Esophagus (tissue), 2 donors: ENCODE results near the gene CCRL2. TPM values are rescaled to one million over a fixed set of nuclear protein-coding genes. Genes with fewer than 3 reads are reported as not detected.

Experiments used
- H3K27ac ChIP-seq, 2 donors: one replicate each; pipeline ENCODE4 v1.5.1; 2013; ENCODE audit warnings: low read depth in 2 of 2, mild to moderate bottlenecking in 2 of 2, inconsistent platforms in 1 of 2, low read length in 1 of 2, moderate library complexity in 1 of 2
- H3K27me3 ChIP-seq, 2 donors: one replicate each; pipeline ENCODE4 v1.6.1; 2013; ENCODE audit warnings: low read length in 2 of 2, control low read depth in 1 of 2, mild to moderate bottlenecking in 1 of 2; ENCODE audit not compliant: insufficient read depth in 2 of 2, control insufficient read depth in 1 of 2
- H3K36me3 ChIP-seq, 2 donors: one replicate each; pipeline ENCODE4 v1.6.1; 2013; ENCODE audit warnings: low read length in 1 of 2; ENCODE audit not compliant: control insufficient read depth in 2 of 2, insufficient read depth in 2 of 2
- H3K4me1 ChIP-seq, 2 donors: one replicate each; pipeline ENCODE4 v1.6.1; 2013; ENCODE audit warnings: low read length in 1 of 2; ENCODE audit not compliant: control insufficient read depth in 2 of 2, insufficient read depth in 2 of 2
- H3K4me3 ChIP-seq, 2 donors: one replicate each; pipeline ENCODE4 v1.5.1; 2013; ENCODE audit warnings: low read length in 2 of 2, mild to moderate bottlenecking in 2 of 2, low read depth in 1 of 2, moderate library complexity in 1 of 2
- H3K9me3 ChIP-seq, 2 donors: one replicate each; pipeline ENCODE4 v1.6.1; 2013; ENCODE audit warnings: mild to moderate bottlenecking in 2 of 2, low read depth in 1 of 2, low read length in 1 of 2, moderate library complexity in 1 of 2; ENCODE audit not compliant: control insufficient read depth in 2 of 2, insufficient read depth in 1 of 2
- WGBS, 2 donors: extraction: QIAGEN DNeasy Blood & Tissue Kit; methylation state at CpG; one replicate each; pipeline ENCODE4 v1.1.7; 2013; 5-methylcytosine and 5-hydroxymethylcytosine counted together
- polyA plus RNA-seq, 2 donors: library from polyadenylated mRNA; stranded (reverse); fragments of 200-250 nt; gene quantifications; one replicate each; pipeline ENCODE4 v1.2.3, GENCODE V29; 2013
- donor health status: healthy with polysubstance abuse.
- donor health status: Bipolar disorder and iron deficiency.

Gene CCRL2
- polyA plus RNA-seq, 2 donors: 0.28 to 0.29 TPM

DNA sequence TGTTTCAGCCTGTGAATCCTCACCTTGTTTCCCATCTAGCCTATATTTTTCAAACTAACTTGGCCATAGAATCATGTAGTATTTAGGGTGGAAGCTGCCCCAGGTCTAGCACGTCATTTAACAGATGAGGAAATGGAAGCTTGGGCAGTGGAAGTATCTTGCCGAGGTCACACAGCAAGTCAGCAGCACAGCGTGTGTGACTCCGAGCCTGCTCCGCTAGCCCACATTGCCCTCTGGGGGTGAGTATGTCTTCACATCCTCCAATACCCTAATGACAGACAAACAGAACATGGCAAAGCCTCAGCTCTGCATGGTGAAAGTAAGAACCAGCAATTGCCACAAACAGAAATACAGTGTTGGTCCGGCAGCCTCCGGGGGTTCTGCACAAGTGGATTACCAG is 38.5 kb upstream of the CCRL2 start:
- WGBS, 2 donors: 68 to 73% methylated on average over 7 of the region's 7 CpGs
- Histone ChIP-seq H3K36me3 (no peaks in the 10 kb centered on the region), H3K27ac (no peak overlapping the region), H3K27me3 (peaks cover 0 to 1% of the 10 kb centered on the region in 2 donors), H3K4me1 (peaks cover 0 to 2% of the 10 kb centered on the region in 2 donors), H3K4me3 (no peak overlapping the region), H3K9me3 (no peaks in the 10 kb centered on the region)

DNA sequence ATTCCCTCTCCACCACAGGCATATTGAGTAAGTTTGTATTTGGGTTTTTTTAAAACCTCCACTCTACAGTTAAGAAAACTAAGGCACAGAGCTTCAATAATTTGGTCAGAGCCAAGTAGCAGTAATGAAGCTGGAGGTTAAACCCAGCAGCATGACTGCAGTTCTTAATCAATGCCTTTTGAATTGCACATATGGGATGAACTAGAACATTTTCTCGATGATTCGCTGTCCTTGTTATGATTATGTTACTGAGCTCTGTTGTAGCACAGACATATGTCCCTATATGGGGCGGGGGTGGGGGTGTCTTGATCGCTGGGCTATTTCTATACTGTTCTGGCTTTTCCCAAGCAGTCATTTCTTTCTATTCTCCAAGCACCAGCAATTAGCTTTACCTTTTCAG is 37.9 kb upstream of the CCRL2 start:
- WGBS, 2 donors: 79 to 81% methylated on average over 4 of the region's 4 CpGs
- Histone ChIP-seq H3K36me3 (no peaks in the 10 kb centered on the region), H3K9me3 (no peaks in the 10 kb centered on the region), H3K4me1 (peaks cover 0 to 2% of the 10 kb centered on the region in 2 donors), H3K27ac (no peak overlapping the region), H3K4me3 (no peak overlapping the region), H3K27me3 (peaks cover 0 to 3% of the 10 kb centered on the region in 2 donors)

DNA sequence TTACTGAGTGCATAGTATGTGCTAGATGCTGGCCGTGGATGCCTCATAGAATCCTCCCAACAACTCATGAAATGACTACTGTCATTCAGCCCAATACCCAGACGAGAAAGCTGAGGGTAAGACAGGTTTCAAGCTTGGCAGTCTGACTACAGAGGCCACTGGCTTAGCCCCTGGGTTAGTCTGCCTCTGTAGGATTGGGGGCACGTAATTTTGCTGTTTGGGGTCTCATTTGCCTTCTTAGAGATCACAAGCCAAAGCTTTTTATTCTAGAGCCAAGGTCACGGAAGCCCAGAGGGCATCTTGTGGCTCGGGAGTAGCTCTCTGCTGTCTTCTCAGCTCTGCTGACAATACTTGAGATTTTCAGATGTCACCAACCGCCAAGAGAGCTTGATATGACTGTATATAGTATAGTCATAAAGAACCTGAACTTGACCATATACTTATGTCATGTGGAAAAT is 37.4 kb upstream of the CCRL2 start:
- no peaks in the 10 kb centered on the region for H3K36me3 ChIP-seq
- H3K4me3 ChIP-seq: no peak overlapping the region
- H3K9me3 ChIP-seq: no peaks in the 10 kb centered on the region
- peaks cover 0 to 3% of the 10 kb centered on the region in 2 donors for H3K27me3 ChIP-seq
- 65 to 68% methylated on average over 6 of the region's 6 CpGs for WGBS, 2 donors
- H3K4me1 ChIP-seq: peaks cover 0 to 2% of the 10 kb centered on the region in 2 donors
- peak overlapping the region; percentile 28 to 29 for H3K27ac ChIP-seq

DNA sequence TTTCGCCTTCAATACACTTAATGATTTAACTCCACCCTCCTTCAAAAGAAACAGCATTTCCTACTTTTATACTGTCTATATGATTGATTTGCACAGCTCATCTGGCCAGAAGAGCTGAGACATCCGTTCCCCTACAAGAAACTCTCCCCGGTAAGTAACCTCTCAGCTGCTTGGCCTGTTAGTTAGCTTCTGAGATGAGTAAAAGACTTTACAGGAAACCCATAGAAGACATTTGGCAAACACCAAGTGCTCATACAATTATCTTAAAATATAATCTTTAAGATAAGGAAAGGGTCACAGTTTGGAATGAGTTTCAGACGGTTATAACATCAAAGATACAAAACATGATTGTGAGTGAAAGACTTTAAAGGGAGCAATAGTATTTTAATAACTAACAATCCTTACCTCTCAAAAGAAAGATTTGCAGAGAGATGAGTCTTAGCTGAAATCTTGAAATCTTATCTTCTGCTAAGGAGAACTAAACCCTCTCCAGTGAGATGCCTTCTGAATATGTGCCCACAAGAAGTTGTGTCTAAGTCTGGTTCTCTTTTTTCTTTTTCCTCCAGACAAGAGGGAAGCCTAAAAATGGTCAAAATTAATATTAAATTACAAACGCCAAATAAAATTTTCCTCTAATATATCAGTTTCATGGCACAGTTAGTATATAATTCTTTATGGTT is 36.1 kb upstream of the CCRL2 start, which contains the start of gene CCR5:
CCR5 (plus strand) TSS at position 108 of the 680 bp plus-strand sequence. CDS start 1,957 bp downstream, outside the sequence.
- Histone ChIP-seq H3K4me1 (peaks cover 0 to 2% of the 10 kb centered on the region in 2 donors), H3K4me3 (peak within 1 kb of the TSS in 1 of 2 donors; percentile 16), H3K36me3 (no peaks in the 10 kb centered on the region), H3K27ac (peak within 1 kb of the TSS; percentile 28 to 29), H3K27me3 (peaks cover 0 to 3% of the 10 kb centered on the region in 2 donors), H3K9me3 (no peaks in the 10 kb centered on the region)
- WGBS, 2 donors: 33 to 34% methylated on average over 5 of the region's 5 CpGs

DNA sequence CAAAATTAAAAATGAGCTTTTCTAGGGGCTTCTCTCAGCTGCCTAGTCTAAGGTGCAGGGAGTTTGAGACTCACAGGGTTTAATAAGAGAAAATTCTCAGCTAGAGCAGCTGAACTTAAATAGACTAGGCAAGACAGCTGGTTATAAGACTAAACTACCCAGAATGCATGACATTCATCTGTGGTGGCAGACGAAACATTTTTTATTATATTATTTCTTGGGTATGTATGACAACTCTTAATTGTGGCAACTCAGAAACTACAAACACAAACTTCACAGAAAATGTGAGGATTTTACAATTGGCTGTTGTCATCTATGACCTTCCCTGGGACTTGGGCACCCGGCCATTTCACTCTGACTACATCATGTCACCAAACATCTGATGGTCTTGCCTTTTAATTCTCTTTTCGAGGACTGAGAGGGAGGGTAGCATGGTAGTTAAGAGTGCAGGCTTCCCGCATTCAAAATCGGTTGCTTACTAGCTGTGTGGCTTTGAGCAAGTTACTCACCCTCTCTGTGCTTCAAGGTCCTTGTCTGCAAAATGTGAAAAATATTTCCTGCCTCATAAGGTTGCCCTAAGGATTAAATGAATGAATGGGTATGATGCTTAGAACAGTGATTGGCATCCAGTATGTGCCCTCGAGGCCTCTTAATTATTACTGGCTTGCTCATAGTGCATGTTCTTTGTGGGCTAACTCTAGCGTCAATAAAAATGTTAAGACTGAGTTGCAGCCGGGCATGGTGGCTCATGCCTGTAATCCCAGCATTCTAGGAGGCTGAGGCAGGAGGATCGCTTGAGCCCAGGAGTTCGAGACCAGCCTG is 35.3 kb upstream of the CCRL2 start:
- H3K4me3 ChIP-seq: peak overlapping the region in 1 of 2 donors; percentile 16
- WGBS, 2 donors: 60 to 64% methylated on average over 10 of the region's 10 CpGs

DNA sequence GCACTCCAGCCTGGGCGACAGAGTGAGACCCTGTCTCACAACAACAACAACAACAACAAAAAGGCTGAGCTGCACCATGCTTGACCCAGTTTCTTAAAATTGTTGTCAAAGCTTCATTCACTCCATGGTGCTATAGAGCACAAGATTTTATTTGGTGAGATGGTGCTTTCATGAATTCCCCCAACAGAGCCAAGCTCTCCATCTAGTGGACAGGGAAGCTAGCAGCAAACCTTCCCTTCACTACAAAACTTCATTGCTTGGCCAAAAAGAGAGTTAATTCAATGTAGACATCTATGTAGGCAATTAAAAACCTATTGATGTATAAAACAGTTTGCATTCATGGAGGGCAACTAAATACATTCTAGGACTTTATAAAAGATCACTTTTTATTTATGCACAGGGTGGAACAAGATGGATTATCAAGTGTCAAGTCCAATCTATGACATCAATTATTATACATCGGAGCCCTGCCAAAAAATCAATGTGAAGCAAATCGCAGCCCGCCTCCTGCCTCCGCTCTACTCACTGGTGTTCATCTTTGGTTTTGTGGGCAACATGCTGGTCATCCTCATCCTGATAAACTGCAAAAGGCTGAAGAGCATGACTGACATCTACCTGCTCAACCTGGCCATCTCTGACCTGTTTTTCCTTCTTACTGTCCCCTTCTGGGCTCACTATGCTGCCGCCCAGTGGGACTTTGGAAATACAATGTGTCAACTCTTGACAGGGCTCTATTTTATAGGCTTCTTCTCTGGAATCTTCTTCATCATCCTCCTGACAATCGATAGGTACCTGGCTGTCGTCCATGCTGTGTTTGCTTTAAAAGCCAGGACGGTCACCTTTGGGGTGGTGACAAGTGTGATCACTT is 34.3 kb upstream of the CCRL2 start:
- H3K36me3 ChIP-seq: no peaks in the 10 kb centered on the region
- peaks cover 0 to 3% of the 10 kb centered on the region in 2 donors for H3K27me3 ChIP-seq
- H3K4me3 ChIP-seq: no peak overlapping the region
- H3K4me1 ChIP-seq: peaks cover 0 to 2% of the 10 kb centered on the region in 2 donors
- H3K27ac ChIP-seq: no peak overlapping the region
- 75 to 85% methylated on average over 9 of the region's 9 CpGs for WGBS, 2 donors
- H3K9me3 ChIP-seq: no peaks in the 10 kb centered on the region

More for the DNA sequence above, 35.3 kb upstream of the CCRL2 start:
- Histone ChIP-seq H3K36me3 (no peaks in the 10 kb centered on the region), H3K27ac (no peak overlapping the region), H3K27me3 (peaks cover 0 to 3% of the 10 kb centered on the region in 2 donors), H3K9me3 (no peaks in the 10 kb centered on the region), H3K4me1 (peaks cover 0 to 2% of the 10 kb centered on the region in 2 donors)

DNA sequence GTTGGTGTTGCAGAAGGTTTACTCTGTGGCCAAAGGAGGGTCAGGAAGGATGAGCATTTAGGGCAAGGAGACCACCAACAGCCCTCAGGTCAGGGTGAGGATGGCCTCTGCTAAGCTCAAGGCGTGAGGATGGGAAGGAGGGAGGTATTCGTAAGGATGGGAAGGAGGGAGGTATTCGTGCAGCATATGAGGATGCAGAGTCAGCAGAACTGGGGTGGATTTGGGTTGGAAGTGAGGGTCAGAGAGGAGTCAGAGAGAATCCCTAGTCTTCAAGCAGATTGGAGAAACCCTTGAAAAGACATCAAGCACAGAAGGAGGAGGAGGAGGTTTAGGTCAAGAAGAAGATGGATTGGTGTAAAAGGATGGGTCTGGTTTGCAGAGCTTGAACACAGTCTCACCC is 32.3 kb upstream of the CCRL2 start:
- H3K9me3 ChIP-seq: no peaks in the 10 kb centered on the region
- no peak overlapping the region for H3K4me3 ChIP-seq
- peaks cover 0 to 3% of the 10 kb centered on the region in 2 donors for H3K27me3 ChIP-seq
- no peaks in the 10 kb centered on the region for H3K36me3 ChIP-seq
- no peak overlapping the region for H3K27ac ChIP-seq
- H3K4me1 ChIP-seq: peaks cover 0 to 2% of the 10 kb centered on the region in 2 donors
- WGBS, 2 donors: 82 to 86% methylated on average over 3 of the region's 3 CpGs

DNA sequence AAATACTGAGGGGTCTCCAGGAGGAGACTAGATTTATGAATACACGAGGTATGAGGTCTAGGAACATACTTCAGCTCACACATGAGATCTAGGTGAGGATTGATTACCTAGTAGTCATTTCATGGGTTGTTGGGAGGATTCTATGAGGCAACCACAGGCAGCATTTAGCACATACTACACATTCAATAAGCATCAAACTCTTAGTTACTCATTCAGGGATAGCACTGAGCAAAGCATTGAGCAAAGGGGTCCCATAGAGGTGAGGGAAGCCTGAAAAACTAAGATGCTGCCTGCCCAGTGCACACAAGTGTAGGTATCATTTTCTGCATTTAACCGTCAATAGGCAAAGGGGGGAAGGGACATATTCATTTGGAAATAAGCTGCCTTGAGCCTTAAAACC is 31.8 kb upstream of the CCRL2 start:
- no peak overlapping the region for H3K27ac ChIP-seq
- peaks cover 0 to 3% of the 10 kb centered on the region in 2 donors for H3K27me3 ChIP-seq
- H3K36me3 ChIP-seq: no peaks in the 10 kb centered on the region
- no peak overlapping the region for H3K4me3 ChIP-seq
- 70 to 72% methylated on average over 2 of the region's 2 CpGs for WGBS, 2 donors
- H3K4me1 ChIP-seq: peaks cover 0 to 2% of the 10 kb centered on the region in 2 donors
- H3K9me3 ChIP-seq: no peaks in the 10 kb centered on the region

DNA sequence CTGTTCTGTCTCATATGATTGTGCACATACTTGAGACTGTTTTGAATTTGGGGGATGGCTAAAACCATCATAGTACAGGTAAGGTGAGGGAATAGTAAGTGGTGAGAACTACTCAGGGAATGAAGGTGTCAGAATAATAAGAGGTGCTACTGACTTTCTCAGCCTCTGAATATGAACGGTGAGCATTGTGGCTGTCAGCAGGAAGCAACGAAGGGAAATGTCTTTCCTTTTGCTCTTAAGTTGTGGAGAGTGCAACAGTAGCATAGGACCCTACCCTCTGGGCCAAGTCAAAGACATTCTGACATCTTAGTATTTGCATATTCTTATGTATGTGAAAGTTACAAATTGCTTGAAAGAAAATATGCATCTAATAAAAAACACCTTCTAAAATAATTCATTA is 31.2 kb upstream of the CCRL2 start:
- H3K36me3 ChIP-seq: no peaks in the 10 kb centered on the region
- H3K4me3 ChIP-seq: no peak overlapping the region
- H3K4me1 ChIP-seq: peaks cover 2 to 5% of the 10 kb centered on the region in 2 donors
- H3K27ac ChIP-seq: no peak overlapping the region
- H3K27me3 ChIP-seq: peaks cover 0 to 3% of the 10 kb centered on the region in 2 donors
- H3K9me3 ChIP-seq: no peaks in the 10 kb centered on the region
- WGBS, 2 donors: 30 to 41% methylated on average over 2 of the region's 2 CpGs
